ENCODE results near the gene ARID1B.
A peak's percentile ranks its signal among the peaks of the same experiment; 100 is the strongest.

ARID1B gene

DNA sequence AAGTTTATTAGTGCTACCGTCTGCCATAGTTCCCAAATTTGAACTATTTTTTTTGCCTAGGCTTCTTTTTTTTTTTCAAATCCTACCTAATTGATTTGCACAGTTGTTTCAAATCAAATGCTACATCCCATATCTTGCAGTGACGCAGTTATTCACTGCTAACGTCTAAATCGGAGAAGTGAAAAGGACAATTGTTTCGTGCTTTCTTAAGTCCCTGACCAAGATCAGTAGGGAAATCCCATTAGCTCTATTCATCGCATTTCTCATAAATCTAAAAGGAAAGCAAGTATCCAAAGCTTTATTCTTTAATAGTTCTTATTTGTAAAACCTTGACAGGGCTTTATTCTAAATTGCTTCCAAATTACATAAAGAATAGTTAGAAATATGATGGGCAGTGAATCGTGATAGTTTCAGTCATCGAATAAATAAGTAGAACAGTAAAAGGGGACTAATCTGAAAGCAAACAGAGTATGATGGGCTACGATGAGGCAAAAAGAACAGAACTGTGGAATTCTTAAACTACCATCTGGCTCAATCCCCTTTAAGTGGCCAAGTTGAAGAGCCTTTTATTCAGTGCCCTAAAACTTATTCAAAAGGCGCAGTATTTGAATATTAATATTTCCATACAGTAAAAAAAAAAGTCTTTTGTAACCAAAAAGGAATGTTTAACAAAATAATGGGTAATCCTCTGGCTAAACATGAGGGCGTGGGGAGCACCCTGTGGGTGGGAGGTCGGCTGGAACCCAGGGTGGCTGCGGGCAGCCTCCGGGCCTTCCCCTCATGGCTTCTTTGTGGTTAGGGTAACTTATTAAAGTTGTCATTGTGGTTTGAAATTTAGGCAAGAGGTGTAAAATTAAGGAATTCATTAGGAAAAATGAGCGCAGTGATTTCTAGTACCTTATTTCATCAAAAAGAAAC lies 3.0 kb upstream of the ARID1B start:
- TF ChIP-seq POLR2AphosphoS5 (IDR thresholded peaks at IDR 0.05; ENCODE audit: low read depth, low read length) (no peak), SIN3A (IDR thresholded peaks at IDR 0.05; ENCODE audit: borderline replicate concordance, insufficient read depth, low read length) (no peak), FOXP2 (optimal IDR thresholded peaks at IDR 0.05; ENCODE audit: borderline replicate concordance, extremely low read depth, extremely low read length, insufficient read depth) (no peak), TAF1 (IDR thresholded peaks at IDR 0.05; ENCODE audit: borderline replicate concordance, insufficient read depth, low read length) (no peak)
- TF ChIP-seq, protein P1, sequence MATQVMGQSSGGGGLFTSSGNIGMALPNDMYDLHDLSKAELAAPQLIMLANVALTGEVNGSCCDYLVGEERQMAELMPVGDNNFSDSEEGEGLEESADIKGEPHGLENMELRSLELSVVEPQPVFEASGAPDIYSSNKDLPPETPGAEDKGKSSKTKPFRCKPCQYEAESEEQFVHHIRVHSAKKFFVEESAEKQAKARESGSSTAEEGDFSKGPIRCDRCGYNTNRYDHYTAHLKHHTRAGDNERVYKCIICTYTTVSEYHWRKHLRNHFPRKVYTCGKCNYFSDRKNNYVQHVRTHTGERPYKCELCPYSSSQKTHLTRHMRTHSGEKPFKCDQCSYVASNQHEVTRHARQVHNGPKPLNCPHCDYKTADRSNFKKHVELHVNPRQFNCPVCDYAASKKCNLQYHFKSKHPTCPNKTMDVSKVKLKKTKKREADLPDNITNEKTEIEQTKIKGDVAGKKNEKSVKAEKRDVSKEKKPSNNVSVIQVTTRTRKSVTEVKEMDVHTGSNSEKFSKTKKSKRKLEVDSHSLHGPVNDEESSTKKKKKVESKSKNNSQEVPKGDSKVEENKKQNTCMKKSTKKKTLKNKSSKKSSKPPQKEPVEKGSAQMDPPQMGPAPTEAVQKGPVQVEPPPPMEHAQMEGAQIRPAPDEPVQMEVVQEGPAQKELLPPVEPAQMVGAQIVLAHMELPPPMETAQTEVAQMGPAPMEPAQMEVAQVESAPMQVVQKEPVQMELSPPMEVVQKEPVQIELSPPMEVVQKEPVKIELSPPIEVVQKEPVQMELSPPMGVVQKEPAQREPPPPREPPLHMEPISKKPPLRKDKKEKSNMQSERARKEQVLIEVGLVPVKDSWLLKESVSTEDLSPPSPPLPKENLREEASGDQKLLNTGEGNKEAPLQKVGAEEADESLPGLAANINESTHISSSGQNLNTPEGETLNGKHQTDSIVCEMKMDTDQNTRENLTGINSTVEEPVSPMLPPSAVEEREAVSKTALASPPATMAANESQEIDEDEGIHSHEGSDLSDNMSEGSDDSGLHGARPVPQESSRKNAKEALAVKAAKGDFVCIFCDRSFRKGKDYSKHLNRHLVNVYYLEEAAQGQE (IDR thresholded peaks at IDR 0.05; ENCODE audit: insufficient read depth in 1 of 2, low read depth in 2 of 2, low read length in 2 of 2): no peak

DNA sequence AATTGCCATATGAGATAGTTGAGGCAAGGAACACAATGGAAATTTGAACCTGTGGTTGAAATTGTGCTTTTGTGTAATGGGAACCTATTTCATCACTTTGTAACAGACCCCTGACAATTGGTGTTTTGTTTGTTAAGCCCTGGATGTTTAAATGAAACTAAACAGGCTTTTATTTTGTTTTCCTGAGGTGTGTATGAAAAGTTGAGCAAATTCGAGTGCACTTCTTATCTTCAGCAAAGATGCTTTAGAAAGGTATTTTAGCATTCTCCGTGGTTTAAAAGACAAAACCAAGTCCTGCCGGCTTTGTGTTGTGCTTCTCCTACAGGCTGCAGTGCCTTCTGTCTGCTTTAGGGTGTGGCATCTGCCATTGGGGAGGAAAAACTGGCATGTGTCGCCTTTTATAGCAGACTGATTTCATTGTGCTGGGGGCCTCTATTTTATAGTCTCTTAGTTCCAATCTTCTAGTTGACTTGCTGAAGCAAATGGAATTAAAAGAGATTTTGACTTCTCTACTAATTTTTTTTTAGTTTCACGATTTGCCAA lies 2.2 kb upstream of the ARID1B start:
- no peak for TF ChIP-seq SIN3A (IDR thresholded peaks at IDR 0.05; ENCODE audit: borderline replicate concordance, insufficient read depth, low read length)
- TF ChIP-seq FOXP2 (optimal IDR thresholded peaks at IDR 0.05; ENCODE audit: borderline replicate concordance, extremely low read depth, extremely low read length, insufficient read depth): no peak
- no peak for TF ChIP-seq TAF1 (IDR thresholded peaks at IDR 0.05; ENCODE audit: borderline replicate concordance, insufficient read depth, low read length)
- no peak for TF ChIP-seq POLR2AphosphoS5 (IDR thresholded peaks at IDR 0.05; ENCODE audit: low read depth, low read length)
- TF ChIP-seq, protein P1 (IDR thresholded peaks at IDR 0.05; ENCODE audit: insufficient read depth in 1 of 2, low read depth in 2 of 2, low read length in 2 of 2): no peak

DNA sequence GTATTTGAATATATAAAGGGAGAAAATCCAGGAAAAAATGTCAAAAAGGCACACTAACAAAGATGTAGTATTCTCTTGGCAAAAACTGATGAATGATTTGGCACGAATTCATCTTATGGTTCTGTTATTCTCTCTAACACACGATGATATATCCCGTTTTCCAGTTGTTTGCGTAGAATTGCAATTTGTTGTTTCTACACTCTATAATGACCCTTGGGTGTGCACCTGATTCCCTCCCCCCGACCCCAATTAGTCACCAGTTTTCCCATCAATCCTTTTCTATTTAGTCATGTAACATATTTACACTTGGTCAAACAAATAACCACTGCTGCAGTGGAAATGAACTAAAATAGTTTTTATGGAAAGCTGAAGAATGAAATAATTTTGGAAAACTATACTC lies 1.5 kb upstream of the ARID1B start:
- TF ChIP-seq TAF1 (IDR thresholded peaks at IDR 0.05; ENCODE audit: borderline replicate concordance, insufficient read depth, low read length): no peak

DNA sequence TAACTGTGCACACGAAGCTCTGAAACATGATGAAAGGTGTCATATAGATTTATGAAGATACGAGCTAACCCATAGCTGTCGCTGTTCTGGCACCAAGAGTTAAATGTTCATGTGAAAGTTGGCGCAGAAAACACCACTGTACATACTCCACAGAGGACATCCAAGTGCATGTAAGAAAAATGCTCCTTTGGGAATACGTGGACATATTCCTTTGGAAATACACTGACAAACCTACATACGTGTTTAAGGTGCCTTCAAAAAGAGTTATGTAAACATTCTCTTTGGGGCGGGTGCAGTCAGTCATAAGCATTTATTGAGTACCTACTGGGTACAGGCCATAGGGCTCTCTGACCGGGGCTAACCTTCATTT lies 723 bp upstream of the ARID1B start:
- no peak for TF ChIP-seq FOXP2 (optimal IDR thresholded peaks at IDR 0.05; ENCODE audit: borderline replicate concordance, extremely low read depth, extremely low read length, insufficient read depth)
- TF ChIP-seq, protein P1 (IDR thresholded peaks at IDR 0.05; ENCODE audit: insufficient read depth in 1 of 2, low read depth in 2 of 2, low read length in 2 of 2): no peak
- TF ChIP-seq TAF1 (IDR thresholded peaks at IDR 0.05; ENCODE audit: borderline replicate concordance, insufficient read depth, low read length): no peak
- TF ChIP-seq SIN3A (IDR thresholded peaks at IDR 0.05; ENCODE audit: borderline replicate concordance, insufficient read depth, low read length): no peak
- TF ChIP-seq POLR2AphosphoS5 (IDR thresholded peaks at IDR 0.05; ENCODE audit: low read depth, low read length): 0 out of 2 replicates have a peak, but pooled peaks have one; percentile 23

DNA sequence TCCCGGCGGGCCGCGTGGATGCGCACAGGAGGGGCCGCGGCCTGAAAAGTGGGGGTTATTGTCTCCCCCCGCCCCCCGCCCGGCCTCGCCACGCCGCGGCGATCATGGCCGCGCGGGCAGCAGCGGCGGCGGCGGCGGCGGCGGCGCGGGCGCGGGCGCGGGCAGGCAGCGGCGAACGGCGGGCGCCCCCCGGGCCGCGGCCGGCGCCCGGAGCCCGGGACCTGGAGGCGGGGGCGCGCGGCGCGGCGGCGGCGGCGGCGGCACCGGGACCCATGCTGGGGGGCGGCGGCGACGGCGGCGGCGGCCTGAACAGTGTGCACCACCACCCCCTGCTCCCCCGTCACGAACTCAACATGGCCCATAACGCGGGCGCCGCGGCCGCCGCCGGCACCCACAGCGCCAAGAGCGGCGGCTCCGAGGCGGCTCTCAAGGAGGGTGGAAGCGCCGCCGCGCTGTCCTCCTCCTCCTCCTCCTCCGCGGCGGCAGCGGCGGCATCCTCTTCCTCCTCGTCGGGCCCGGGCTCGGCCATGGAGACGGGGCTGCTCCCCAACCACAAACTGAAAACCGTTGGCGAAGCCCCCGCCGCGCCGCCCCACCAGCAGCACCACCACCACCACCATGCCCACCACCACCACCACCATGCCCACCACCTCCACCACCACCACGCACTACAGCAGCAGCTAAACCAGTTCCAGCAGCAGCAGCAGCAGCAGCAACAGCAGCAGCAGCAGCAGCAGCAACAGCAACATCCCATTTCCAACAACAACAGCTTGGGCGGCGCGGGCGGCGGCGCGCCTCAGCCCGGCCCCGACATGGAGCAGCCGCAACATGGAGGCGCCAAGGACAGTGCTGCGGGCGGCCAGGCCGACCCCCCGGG lies 637 bp downstream of the ARID1B start:
- TF ChIP-seq TAF1 (IDR thresholded peaks at IDR 0.05; ENCODE audit: borderline replicate concordance, insufficient read depth, low read length): peak; percentile 8; the same call in 1 of the 2 replicates
- no peak for TF ChIP-seq POLR2AphosphoS5 (IDR thresholded peaks at IDR 0.05; ENCODE audit: low read depth, low read length)
